Panc1 (cell line): Measurements from ENCODE around the gene SCAMP4. TPM values are rescaled to one million over a fixed set of nuclear protein-coding genes. Genes with fewer than 3 reads are reported as not detected.

Experiments used
- ATAC-seq: fragments of 200-7000 bp; cut with Tn5 transposase; 2 replicates; pipeline ENCODE4 v1.9.1; 2020; ENCODE audit warnings: mild to moderate bottlenecking, moderate library complexity
- BruUV-seq: library from RNA; stranded (reverse); fragments of 400-500 nt; replicated peaks from 2 replicates; lab custom pipeline; 2021; lab: Mats Ljungman, UMichigan
- CTCF ChIA-PET: fragments of 300-600 bp; sonication (Branson Sonifier 250); formaldehyde crosslinking; loops from one replicate; lab custom pipeline; 2022; ENCODE audit warnings: antibody characterized with exemption; lab: Charles Lee
- POLR2A ChIA-PET: fragments of 300-600 bp; sonication (Branson Sonifier 250); formaldehyde crosslinking; loops from one replicate; lab custom pipeline; 2022; ENCODE audit warnings: antibody characterized with exemption; lab: Charles Lee
- DNase-seq: peaks from one replicate; pipeline ENCODE4 v3.0.0-alpha.2; 2010; ENCODE audit warnings: low read depth, low spot score
- H3K27ac ChIP-seq: 2 replicates; pipeline ENCODE4 v1.5.1; 2011; ENCODE audit warnings: mild to moderate bottlenecking, low read length, inconsistent platforms
- H3K27me3 ChIP-seq: fragments of 200-500 bp; sonication (Bioruptor generic); 2 replicates; pipeline ENCODE4 v1.6.0; 2014; ENCODE audit warnings: low read length, inconsistent platforms; ENCODE audit not compliant: control insufficient read depth, insufficient read depth
- H3K36me3 ChIP-seq: fragments of 200-500 bp; sonication (Bioruptor generic); 2 replicates; pipeline ENCODE4 v1.5.1; 2014; ENCODE audit warnings: inconsistent platforms, mild to moderate bottlenecking, low read length, moderate library complexity; ENCODE audit not compliant: control insufficient read depth, insufficient read depth
- H3K4me1 ChIP-seq: 2 replicates; pipeline ENCODE4 v1.5.1; 2011; ENCODE audit warnings: inconsistent platforms, mild to moderate bottlenecking, low read length, moderate library complexity; ENCODE audit not compliant: control insufficient read depth, insufficient read depth
- H3K4me3 ChIP-seq, 2 experiments: 2 replicates each; pipeline ENCODE4 v1.5.1; 2011 to 2012; ENCODE audit warnings: low read depth in 2 of 2, low read length in 2 of 2, mild to moderate bottlenecking in 2 of 2, inconsistent platforms in 1 of 2, moderate library complexity in 1 of 2
- H3K9me3 ChIP-seq: fragments of 200-500 bp; sonication (Bioruptor generic); 2 replicates; pipeline ENCODE4 v1.5.1; 2014; ENCODE audit warnings: low read depth, mild to moderate bottlenecking, inconsistent platforms, low read length, moderate library complexity; ENCODE audit not compliant: control insufficient read depth, insufficient read depth
- POLR2AphosphoS5 ChIP-seq: IDR thresholded peaks from 2 replicates; pipeline ENCODE4 v1.6.1; 2012; ENCODE audit warnings: mild to moderate bottlenecking, low read depth, low read length, moderate library complexity
- SIN3A ChIP-seq: IDR thresholded peaks from 2 replicates; pipeline ENCODE4 v1.6.1; 2012; ENCODE audit warnings: low read depth, mild to moderate bottlenecking, low read length, moderate library complexity, borderline replicate concordance; ENCODE audit not compliant: insufficient read depth
- TCF7L2 ChIP-seq: IDR thresholded peaks from 2 replicates; pipeline ENCODE4 v1.6.1; 2011; ENCODE audit warnings: mild to moderate bottlenecking, low read depth, low read length, inconsistent platforms
- in situ Hi-C: cut with HindIII; loops from 2 replicates; pipeline ENCODE4 v1.10.0; 2016; ENCODE audit warnings: low sequenced_read_pairs, low pct_unique_long_range_greater_than_20kb
- intact Hi-C: fragments of 100-400 bp; cut with micrococcal nuclease; formaldehyde crosslinking; loops from one replicate; pipeline ENCODE4 v1.10.0; 2022; ENCODE audit not compliant: unreplicated experiment
- total RNA-seq: library from RNA; stranded (reverse); gene quantifications from one replicate; pipeline ENCODE4 v1.2.1, GENCODE V29; 2021; ENCODE audit not compliant: unreplicated experiment
- TF ChIP-seq, protein P1 (sequence below), 2 experiments: IDR thresholded peaks; 2 replicates each; pipeline ENCODE4 v1.6.1; 2011 to 2012; ENCODE audit warnings: low read depth in 2 of 2, control low read depth in 1 of 2, low read length in 1 of 2, mild to moderate bottlenecking in 1 of 2, moderate library complexity in 1 of 2; ENCODE audit not compliant: insufficient read depth in 1 of 2
- TF ChIP-seq, protein P2 (sequence below): fragments of 450-650 bp; IDR thresholded peaks from 2 replicates; pipeline ENCODE4 v1.5.1; 2017; ENCODE audit warnings: mild to moderate bottlenecking

The SCAMP4 gene
- total RNA-seq, 1 experiment from 2014 or later: 98.4 TPM

DNA sequence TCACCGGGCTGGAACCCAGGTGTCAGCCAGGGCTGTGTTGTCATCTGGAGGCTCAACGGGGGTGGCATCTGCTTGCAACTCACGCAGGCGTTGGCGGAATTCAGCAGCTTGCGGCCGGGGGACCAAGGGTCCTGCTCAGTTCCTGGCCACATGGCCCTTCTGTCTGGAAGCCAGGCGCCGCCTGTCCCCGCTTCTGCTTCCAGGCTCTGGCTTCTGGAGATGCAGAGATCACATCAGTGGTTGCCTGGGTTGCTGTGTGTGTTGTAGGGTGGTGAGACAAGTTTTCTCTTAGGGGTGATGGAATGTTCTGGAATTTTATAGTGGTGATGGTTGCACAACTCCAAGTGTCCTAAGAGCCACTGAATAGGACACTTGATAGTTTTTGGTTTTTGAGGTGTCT, 5.0 kb downstream of the SCAMP4 start:
- no peak overlapping the region for H3K4me3 ChIP-seq
- H3K27me3 ChIP-seq: no peaks in the 10 kb centered on the region
- in situ Hi-C loops: no loop called here
- no peaks in the 10 kb centered on the region for H3K36me3 ChIP-seq
- no peaks in the 10 kb centered on the region for H3K9me3 ChIP-seq
- intact Hi-C loops: no loop called here
- POLR2A ChIA-PET: no interaction called here
- DNase-seq (no peak), ATAC-seq (no peak)
- TF ChIP-seq POLR2AphosphoS5 (no peak), SIN3A (no peak), TCF7L2 (no peak)
- TF ChIP-seq, protein P1, sequence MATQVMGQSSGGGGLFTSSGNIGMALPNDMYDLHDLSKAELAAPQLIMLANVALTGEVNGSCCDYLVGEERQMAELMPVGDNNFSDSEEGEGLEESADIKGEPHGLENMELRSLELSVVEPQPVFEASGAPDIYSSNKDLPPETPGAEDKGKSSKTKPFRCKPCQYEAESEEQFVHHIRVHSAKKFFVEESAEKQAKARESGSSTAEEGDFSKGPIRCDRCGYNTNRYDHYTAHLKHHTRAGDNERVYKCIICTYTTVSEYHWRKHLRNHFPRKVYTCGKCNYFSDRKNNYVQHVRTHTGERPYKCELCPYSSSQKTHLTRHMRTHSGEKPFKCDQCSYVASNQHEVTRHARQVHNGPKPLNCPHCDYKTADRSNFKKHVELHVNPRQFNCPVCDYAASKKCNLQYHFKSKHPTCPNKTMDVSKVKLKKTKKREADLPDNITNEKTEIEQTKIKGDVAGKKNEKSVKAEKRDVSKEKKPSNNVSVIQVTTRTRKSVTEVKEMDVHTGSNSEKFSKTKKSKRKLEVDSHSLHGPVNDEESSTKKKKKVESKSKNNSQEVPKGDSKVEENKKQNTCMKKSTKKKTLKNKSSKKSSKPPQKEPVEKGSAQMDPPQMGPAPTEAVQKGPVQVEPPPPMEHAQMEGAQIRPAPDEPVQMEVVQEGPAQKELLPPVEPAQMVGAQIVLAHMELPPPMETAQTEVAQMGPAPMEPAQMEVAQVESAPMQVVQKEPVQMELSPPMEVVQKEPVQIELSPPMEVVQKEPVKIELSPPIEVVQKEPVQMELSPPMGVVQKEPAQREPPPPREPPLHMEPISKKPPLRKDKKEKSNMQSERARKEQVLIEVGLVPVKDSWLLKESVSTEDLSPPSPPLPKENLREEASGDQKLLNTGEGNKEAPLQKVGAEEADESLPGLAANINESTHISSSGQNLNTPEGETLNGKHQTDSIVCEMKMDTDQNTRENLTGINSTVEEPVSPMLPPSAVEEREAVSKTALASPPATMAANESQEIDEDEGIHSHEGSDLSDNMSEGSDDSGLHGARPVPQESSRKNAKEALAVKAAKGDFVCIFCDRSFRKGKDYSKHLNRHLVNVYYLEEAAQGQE (IDR thresholded peaks at IDR 0.05; ENCODE audit: insufficient read depth in 1 of 2, low read depth in 2 of 2, low read length in 1 of 2): no peak
- TF ChIP-seq, protein P2, sequence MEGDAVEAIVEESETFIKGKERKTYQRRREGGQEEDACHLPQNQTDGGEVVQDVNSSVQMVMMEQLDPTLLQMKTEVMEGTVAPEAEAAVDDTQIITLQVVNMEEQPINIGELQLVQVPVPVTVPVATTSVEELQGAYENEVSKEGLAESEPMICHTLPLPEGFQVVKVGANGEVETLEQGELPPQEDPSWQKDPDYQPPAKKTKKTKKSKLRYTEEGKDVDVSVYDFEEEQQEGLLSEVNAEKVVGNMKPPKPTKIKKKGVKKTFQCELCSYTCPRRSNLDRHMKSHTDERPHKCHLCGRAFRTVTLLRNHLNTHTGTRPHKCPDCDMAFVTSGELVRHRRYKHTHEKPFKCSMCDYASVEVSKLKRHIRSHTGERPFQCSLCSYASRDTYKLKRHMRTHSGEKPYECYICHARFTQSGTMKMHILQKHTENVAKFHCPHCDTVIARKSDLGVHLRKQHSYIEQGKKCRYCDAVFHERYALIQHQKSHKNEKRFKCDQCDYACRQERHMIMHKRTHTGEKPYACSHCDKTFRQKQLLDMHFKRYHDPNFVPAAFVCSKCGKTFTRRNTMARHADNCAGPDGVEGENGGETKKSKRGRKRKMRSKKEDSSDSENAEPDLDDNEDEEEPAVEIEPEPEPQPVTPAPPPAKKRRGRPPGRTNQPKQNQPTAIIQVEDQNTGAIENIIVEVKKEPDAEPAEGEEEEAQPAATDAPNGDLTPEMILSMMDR: no peak
- peaks cover 11% of the 10 kb centered on the region for H3K4me1 ChIP-seq
- no TSS peak for BruUV-seq
- H3K27ac ChIP-seq: no peak overlapping the region
- CTCF ChIA-PET: no interaction called here

DNA sequence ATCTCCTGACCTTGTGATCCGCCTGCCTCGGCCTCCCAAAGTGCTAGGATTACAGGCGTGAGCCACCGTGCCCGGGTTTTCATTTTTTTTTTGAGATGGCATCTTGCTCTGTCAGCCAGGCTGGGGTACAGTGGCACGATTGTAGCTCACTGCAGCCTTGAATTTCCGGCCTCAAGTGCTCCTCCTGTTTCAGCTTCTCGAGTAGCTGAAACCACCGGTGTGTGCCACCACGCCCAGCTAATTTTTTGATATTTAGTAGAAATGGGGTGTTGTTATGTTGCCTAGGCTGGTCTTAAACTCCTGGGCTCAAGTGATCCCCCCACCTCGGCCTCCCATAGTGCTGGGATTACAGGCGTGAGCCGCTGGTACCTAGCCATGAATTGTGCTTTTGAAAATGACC, 5.9 kb downstream of the SCAMP4 start:
- Histone ChIP-seq H3K27me3 (no peaks in the 10 kb centered on the region), H3K4me1 (peaks cover 11% of the 10 kb centered on the region), H3K9me3 (no peaks in the 10 kb centered on the region), H3K36me3 (no peaks in the 10 kb centered on the region), H3K4me3 (no peak overlapping the region), H3K27ac (no peak overlapping the region)
- CTCF ChIA-PET: no interaction called here
- intact Hi-C loops: no loop called here
- POLR2A ChIA-PET: no interaction called here
- DNase-seq (no peak), ATAC-seq (no peak)
- in situ Hi-C loops: no loop called here
- BruUV-seq: no TSS peak
- TF ChIP-seq, protein P1 (IDR thresholded peaks at IDR 0.05; ENCODE audit: insufficient read depth in 1 of 2, low read depth in 2 of 2, low read length in 1 of 2): no peak
- TF ChIP-seq SIN3A: no peak
- no peak for TF ChIP-seq TCF7L2
- TF ChIP-seq, protein P2: no peak
- no peak for TF ChIP-seq POLR2AphosphoS5
